HEK293T (cell line): ENCODE data around the gene ABR.

ENCODE experiments used
- CTCF ChIA-PET: fragments of 350-600 bp; formaldehyde crosslinking; extraction: SDS; loops from one replicate; lab custom pipeline; 2021; ENCODE audit warnings: antibody characterized with exemption, inconsistent platforms; lab: Yijun Ruan, JAX
- POLR2A ChIA-PET: fragments of 350-600 bp; formaldehyde crosslinking; extraction: SDS; loops from one replicate; lab custom pipeline; 2020; ENCODE audit warnings: antibody characterized with exemption, inconsistent platforms; lab: Yijun Ruan, JAX
- DNase-seq: peaks from one replicate; pipeline ENCODE4 v3.0.0; 2012; ENCODE audit warnings: mixed read lengths; ENCODE audit errors: extremely low spot score
- ARNT ChIP-seq: fragments of 450-650 bp; IDR thresholded peaks from 2 replicates; pipeline ENCODE4 v1.6.1; 2017; ENCODE audit warnings: mild to moderate bottlenecking
- BHLHE40 ChIP-seq: fragments of 450-650 bp; IDR thresholded peaks from 2 replicates; pipeline ENCODE4 v1.6.1; 2016; ENCODE audit warnings: mild to moderate bottlenecking, moderate library complexity, borderline replicate concordance
- CTBP1 ChIP-seq: fragments of 450-650 bp; IDR thresholded peaks from 2 replicates; pipeline ENCODE4 v1.6.1; 2016; ENCODE audit warnings: borderline replicate concordance
- ELF4 ChIP-seq: fragments of 450-650 bp; IDR thresholded peaks from 2 replicates; pipeline ENCODE4 v1.6.1; 2017; ENCODE audit warnings: antibody characterized with exemption
- FOXA1 ChIP-seq: fragments of 450-650 bp; IDR thresholded peaks from 2 replicates; pipeline ENCODE4 v1.6.1; 2016; ENCODE audit warnings: mild to moderate bottlenecking
- FOXK2 ChIP-seq: fragments of 450-650 bp; IDR thresholded peaks from 2 replicates; pipeline ENCODE4 v1.6.1; 2016; ENCODE audit warnings: mild to moderate bottlenecking
- FOXM1 ChIP-seq: fragments of 450-650 bp; IDR thresholded peaks from 2 replicates; pipeline ENCODE4 v1.6.1; 2017; ENCODE audit warnings: mild to moderate bottlenecking, borderline replicate concordance
- HDGF ChIP-seq: fragments of 450-650 bp; IDR thresholded peaks from 2 replicates; pipeline ENCODE4 v1.6.1; 2017; ENCODE audit warnings: antibody characterized with exemption, borderline replicate concordance
- L3MBTL2 ChIP-seq: fragments of 450-650 bp; conservative IDR thresholded peaks from 2 replicates; pipeline ENCODE4 v1.6.1; 2016; ENCODE audit warnings: mild to moderate bottlenecking
- LEF1 ChIP-seq: fragments of 450-650 bp; IDR thresholded peaks from 2 replicates; pipeline ENCODE4 v1.6.1; 2017; ENCODE audit warnings: mild to moderate bottlenecking, borderline replicate concordance
- NFRKB ChIP-seq: fragments of 450-650 bp; IDR thresholded peaks from 2 replicates; pipeline ENCODE4 v1.6.1; 2016; ENCODE audit warnings: mild to moderate bottlenecking, moderate library complexity
- PKNOX1 ChIP-seq: fragments of 450-650 bp; IDR thresholded peaks from 2 replicates; pipeline ENCODE4 v1.6.1; 2016
- SP1 ChIP-seq: fragments of 450-650 bp; IDR thresholded peaks from 2 replicates; pipeline ENCODE4 v1.6.1; 2017
- SUZ12 ChIP-seq: fragments of 450-650 bp; IDR thresholded peaks from 2 replicates; pipeline ENCODE4 v1.6.1; 2016; ENCODE audit warnings: mild to moderate bottlenecking
- TARDBP ChIP-seq: fragments of 450-650 bp; IDR thresholded peaks from 2 replicates; pipeline ENCODE4 v1.6.1; 2016
- ZNF384 ChIP-seq: fragments of 450-650 bp; IDR thresholded peaks from 2 replicates; pipeline ENCODE4 v1.6.1; 2016

The ABR gene

GRCh38 chr17:1022278-1023024 lies 157.3 kb downstream of the ABR start:
- TF ChIP-seq FOXA1: no peak
- TF ChIP-seq BHLHE40: no peak
- no peak for TF ChIP-seq LEF1
- no peak for DNase-seq
- POLR2A ChIA-PET: no interaction called here

GRCh38 chr17:1021147-1021546 lies 158.6 kb downstream of the ABR start:
- TF ChIP-seq TARDBP (no peak), ELF4 (no peak), FOXM1 (no peak), SUZ12 (no peak), L3MBTL2 (no peak), ARNT (no peak), PKNOX1 (no peak), NFRKB (no peak), FOXK2 (no peak), FOXA1 (no peak)
- POLR2A ChIA-PET: no interaction called here

More at GRCh38 chr17:1022278-1023024, 157.3 kb downstream of the ABR start:
- CTCF ChIA-PET: no interaction called here

GRCh38 chr17:1019451-1019850 lies 160.3 kb downstream of the ABR start:
- no peak for TF ChIP-seq FOXA1
- no peak for TF ChIP-seq NFRKB
- TF ChIP-seq CTBP1: no peak
- DNase-seq: no peak

More at GRCh38 chr17:1021147-1021546, 158.6 kb downstream of the ABR start:
- DNase-seq: no peak
- CTCF ChIA-PET: no interaction called here

GRCh38 chr17:1018547-1018946 lies 161.2 kb downstream of the ABR start:
- TF ChIP-seq LEF1: no peak
- no peak for TF ChIP-seq CTBP1
- no peak for TF ChIP-seq FOXA1
- no peak for TF ChIP-seq ZNF384
- TF ChIP-seq FOXK2: no peak
- no peak for TF ChIP-seq ELF4
- TF ChIP-seq ARNT: no peak
- no peak for TF ChIP-seq TARDBP
- no peak for TF ChIP-seq SP1
- TF ChIP-seq FOXM1: no peak
- no peak for TF ChIP-seq HDGF
- CTCF ChIA-PET: no interaction called here
- no peak for DNase-seq
- POLR2A ChIA-PET: no interaction called here

More at GRCh38 chr17:1019451-1019850, 160.3 kb downstream of the ABR start:
- POLR2A ChIA-PET: no interaction called here
- CTCF ChIA-PET: no interaction called here

- CTCF ChIA-PET: no interaction called here
- TF ChIP-seq L3MBTL2: no peak
- TF ChIP-seq SP1: no peak
- TF ChIP-seq BHLHE40: no peak
- TF ChIP-seq LEF1: no peak
- no peak for TF ChIP-seq CTBP1
- no peak for TF ChIP-seq PKNOX1
- no peak for TF ChIP-seq NFRKB
- no peak for TF ChIP-seq HDGF
- TF ChIP-seq ELF4: no peak
- TF ChIP-seq FOXM1: no peak
- no peak for TF ChIP-seq SUZ12
- TF ChIP-seq TARDBP: no peak
- no peak for TF ChIP-seq FOXA1
- no peak for TF ChIP-seq FOXK2
- no peak for TF ChIP-seq ARNT
- TF ChIP-seq ZNF384: no peak
- POLR2A ChIA-PET: no interaction called here
- no peak for DNase-seq
Observed at GRCh38 chr17:1013729-1014090, 166.1 kb downstream of the ABR start.

GRCh38 chr17:1012823-1013728 lies 166.7 kb downstream of the ABR start:
- CTCF ChIA-PET: no interaction called here
- TF ChIP-seq FOXK2 (no peak), ARNT (no peak), L3MBTL2 (no peak), SUZ12 (no peak), ELF4 (no peak), NFRKB (no peak), TARDBP (no peak)
- POLR2A ChIA-PET: no interaction called here
- no peak for DNase-seq
